Fibroblast of upper back skin (primary cell): ENCODE data around the gene FARP1.
"Not testable (repeated sequence)": the region's sequence is repeated elsewhere in the genome, so short reads cannot be mapped to it uniquely, and the experiment has no call there.

ENCODE experiments used
- DNase-seq: peaks from one replicate; pipeline ENCODE4 v3.0.0-alpha.2; 2013

FARP1 gene

DNA sequence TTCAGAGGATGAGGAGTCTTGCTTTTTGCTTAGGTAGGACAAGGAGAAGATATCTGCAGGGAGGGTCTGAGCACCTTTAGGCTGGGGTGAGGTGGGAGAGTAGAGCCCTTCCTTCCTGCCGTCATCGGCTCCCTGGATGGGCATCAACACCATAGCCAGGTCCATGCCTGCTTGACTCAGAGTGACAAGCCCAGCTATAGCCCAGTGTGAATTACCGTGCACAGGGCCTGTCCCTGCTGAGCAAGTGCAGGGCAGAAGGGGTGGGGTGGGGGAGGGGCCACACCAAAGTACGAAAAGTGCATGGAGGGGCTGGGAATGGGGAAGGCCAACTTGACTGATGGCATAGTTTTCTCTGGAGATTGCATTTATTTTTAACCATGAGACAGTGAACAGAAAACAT is 64.5 kb downstream of the FARP1 start:
- DNase-seq = peak; percentile 27

DNA sequence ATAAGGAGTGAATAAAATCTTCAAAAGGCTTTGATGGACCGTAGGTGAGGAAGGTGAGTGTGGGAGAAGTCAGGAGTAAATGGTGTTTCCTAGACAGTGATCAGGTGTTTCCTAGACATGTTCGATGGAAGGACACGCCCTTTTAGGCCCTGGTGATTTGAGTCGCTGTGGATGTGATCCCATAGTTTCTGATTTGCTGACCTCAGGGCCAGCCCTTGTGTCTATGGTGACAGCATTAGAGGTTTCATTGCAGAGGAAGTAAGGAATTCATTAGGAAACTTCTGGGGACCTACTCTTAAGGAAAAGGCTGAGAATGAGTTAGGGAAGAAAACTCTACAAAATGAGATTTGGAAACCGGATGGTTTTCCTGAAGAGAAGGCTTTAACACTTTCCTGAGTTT is 65.7 kb downstream of the FARP1 start:
- DNase-seq = no peak

DNA sequence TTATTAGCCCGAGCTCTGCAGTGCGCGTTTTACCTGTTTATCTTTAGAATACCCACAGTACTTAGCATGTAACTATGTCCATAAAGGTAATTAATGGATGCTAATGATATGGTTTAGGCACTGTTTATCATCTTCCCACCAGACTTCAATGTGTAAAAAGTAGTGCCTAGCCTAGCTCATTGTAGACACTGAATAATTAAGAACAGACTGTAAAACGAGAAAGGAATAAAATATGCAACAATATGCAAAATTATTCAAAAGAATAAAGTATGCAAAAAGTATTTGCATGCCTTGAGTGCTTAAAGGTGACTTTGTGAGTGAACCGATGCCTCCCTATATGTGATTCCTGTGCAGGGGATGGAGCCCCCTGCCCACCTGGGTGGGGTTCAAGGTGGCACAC is 69.9 kb downstream of the FARP1 start:
- DNase-seq = no peak

DNA sequence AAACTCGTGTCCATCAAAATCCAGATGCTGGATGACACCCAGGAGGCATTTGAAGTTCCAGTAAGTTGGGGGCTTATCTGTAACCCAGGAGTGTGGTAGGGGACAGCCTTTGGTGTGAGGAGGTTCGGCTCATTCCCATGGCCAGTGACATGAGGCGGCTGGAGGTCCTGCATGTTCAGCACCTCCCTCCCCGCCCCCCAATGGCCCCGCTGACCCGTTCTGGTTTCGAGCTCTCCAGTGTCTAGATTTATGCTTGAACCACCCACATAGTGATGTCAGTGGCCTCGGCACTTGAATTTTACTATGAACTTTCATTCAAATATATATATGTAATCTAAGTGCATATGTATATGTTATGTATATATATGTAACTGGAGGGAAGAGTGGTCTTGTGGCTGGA is 70.5 kb downstream of the FARP1 start:
- DNase-seq = no peak

DNA sequence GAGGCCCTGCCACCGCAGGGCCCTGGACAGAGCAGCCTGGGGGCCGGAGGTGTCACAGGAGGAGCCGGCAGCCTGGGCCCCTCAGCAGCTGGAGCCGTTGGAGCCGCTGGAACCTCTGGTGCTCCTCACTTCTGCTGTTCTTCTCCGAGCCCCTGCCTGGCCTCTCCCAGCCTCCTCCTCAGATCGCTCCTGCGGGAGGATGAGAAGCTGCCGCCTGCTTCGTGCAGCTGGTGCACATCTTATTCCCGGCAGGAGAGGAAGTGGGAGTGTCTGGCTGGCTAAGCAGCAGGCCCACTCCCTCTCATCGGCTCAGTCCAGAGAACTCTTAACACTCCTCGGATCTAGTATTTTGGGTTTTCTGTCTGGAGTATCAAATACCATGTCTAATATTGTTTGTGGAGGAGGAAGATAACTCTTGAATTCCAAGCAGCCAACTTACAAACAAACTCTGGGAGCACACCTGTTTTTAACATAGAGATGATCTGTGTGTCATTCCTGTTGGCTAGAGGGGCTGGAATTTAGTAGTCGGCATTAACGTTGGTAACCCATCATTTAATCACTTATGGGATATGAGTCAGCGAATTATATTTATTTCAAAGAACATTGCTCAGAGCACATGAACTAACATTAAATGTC is 71.2 kb downstream of the FARP1 start:
- peak; percentile 67 for DNase-seq

DNA sequence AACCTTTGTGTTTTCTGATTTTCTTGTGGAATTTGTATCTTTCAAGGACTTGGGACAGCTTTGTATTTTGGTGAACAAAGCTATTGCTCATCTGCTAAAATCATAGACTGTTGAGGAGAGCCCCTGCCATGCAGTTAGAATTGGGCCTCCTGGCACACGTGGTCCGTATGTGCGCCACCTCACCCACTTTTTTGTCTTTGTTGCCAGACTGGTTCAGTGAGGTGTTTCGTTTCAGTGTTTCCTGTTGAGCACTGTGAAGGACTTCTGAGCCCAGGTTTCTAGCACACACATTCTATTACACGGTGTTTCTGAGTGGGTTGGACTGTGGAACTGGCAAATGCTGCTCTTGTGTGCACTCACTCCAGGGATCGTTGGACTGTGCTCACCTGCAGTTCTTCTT is 71.8 kb downstream of the FARP1 start:
- no peak for DNase-seq

DNA sequence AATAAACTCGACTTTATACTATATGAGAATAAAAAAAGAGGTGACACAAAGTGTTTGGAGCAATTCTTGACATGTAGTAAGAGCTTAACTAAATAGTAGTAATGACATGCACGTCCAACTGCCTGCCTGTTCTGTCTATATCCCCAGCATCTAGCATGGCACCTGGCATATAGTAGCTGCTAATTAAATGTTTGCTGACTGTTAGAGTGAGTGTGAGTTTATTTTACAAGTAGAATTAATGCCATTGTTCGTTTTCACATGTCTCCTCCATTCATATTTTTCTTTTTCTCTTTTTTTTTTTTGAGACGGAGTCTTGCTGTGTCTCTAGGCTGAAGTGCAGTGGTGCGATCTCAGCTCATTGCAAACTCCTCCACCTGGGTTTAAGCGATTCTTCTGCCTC is 72.6 kb downstream of the FARP1 start:
- no peak for DNase-seq

DNA sequence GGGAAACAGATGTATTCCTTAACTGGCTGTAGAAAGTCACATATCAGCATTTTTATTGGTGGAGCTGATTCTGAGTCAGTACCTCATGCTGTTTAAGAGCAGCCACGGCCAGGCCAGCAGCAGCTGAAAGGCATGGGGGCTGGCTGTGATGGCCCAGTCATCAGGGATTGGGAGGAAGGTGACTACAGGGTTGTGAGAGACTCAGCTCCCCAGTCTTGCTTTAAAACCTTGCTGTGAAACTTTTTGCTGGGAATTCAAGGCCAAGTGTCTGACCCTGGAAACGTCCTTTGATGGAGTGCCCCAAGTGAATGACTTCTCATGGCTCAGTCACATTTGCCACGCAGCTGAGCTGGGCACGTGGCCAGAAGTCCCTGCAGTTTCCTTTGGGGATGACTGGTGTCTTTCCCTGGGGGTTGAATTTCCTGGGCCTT is 73.3 kb downstream of the FARP1 start:
- peak; percentile 87 for DNase-seq

DNA sequence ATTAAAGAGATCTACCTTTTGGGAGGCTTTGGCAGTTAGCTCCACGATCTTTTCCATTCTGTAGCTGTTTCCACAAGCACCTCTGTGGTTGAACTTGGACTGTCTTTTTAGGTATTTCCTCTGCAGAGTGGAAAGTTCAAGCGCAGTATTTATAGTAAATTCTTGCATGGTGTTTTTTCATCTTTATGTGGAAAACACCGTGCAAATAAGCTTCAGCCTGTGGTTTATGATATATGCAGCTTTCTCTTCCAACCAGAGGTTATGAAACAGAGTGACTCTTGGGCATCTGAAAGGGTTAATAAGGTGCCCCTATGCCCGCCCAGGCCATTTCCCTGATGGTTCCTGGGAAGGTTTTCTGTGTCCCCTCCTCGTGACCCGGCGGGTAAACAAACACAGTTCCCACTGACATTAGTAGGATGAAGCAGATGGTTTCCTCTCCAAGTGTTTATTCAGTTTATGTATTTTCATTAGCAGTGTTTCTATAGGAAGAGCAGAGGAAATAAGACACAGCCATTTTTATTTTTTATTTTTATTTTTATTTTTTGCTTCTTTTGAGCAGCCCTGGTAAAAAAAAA is 73.9 kb downstream of the FARP1 start:
- DNase-seq = no peak

DNA sequence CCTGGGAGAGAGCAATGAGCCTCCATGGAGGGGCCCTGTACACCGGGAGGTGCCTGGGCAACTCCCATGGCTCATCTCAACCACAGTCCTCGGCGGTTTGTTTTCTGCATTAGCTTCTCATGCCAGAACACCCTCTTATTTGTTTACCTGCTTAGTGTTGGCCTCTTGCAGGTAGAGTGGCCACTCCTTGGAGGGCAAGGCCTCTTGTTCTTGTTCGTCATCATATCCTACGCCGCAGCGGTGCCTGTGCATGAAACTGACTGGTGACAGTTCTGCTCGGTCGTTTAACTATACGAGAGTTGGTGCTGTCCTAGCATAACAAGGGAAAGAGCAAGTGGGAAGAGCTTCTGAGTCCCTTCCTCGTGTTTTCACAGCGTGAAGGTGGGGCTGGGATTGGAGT is 74.7 kb downstream of the FARP1 start:
- DNase-seq = no peak

DNA sequence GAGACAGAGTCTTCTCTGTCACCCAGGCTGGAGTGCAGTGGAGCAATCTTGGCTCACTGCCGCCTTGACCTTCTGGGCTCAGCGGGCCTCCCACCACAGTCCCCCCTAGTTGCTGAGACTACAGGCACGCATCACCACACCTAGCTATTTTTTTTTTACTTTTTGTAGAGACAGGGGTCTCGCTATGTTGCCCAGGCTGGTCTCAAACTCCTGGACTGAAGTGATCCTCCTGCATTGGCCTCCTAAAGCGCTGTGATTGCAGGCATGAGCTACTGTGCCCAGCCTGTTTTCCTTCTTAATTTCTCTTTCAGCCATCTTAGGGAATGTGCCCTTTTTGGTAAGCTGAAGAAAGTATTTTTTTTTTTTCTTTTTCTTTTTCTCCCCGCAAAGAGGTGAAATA is 76.8 kb downstream of the FARP1 start:
- DNase-seq = no peak

DNA sequence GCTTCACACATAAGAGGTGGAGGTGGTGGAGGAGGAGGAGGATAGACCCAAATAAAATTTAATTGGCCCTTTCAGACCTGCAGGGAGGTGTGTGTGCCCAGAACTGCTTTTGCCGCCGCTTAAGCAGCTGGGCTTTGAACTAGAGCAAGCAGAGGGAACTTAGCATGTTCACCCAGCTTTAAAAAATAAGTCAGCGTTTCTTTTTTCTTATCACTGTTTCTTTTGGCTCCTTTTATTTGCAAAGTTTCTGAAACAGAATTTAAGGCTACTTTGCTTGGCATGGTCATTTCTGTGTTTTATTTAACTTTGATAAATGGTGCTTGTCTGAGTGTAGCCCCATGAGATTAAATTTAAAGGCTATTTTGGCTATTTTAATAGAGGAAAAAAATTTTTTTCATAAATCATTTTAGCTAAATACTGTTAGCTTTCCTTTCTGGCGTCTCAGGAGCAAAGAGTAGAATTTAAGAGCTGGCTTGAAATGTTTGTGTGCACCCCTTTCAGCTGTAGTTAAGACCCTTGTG is 77.4 kb downstream of the FARP1 start:
- peak; percentile 52 for DNase-seq

DNA sequence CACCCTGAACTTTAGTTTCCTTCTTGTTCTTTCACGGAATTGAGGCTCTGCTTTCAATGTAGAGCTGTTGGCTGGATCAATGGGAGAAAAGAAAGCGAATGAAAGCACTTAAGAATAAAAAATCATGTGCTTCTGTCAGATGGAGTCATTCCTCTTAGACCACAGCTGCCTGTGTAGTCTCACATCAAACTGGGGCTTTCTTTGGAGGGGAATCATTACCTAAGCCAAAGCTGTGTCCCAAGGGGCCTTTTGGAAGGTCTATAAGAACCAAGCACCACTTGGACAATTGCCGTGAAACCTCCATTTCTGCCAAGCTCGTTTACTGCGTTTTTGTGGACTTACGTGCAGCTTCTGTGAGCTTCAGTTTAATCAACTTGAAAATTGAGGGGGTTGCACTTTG is 78.3 kb downstream of the FARP1 start:
- peak; percentile 88 for DNase-seq

DNA sequence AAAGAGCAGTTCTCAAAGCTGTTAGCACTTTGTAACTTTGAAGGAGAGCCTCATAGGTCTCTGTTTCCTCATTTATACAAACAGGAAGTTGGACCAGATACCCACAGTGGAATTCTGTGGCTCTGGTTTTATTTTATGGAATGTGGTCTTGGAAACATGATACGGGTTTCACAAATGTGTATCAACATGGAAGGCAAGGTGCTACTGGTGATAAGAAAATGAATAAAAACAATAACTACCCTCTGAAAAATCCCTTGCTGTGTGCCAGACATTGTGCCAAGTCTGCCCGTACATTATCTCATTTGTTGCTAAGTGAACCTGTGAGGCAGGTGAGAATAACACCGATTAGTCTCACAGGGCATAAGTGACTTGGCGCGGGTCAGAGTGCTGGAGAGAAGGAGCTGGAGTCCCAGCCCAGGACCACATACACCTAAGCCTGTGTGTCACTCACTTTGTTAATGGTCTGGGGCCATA is 79.2 kb downstream of the FARP1 start:
- DNase-seq = peak; percentile 64

DNA sequence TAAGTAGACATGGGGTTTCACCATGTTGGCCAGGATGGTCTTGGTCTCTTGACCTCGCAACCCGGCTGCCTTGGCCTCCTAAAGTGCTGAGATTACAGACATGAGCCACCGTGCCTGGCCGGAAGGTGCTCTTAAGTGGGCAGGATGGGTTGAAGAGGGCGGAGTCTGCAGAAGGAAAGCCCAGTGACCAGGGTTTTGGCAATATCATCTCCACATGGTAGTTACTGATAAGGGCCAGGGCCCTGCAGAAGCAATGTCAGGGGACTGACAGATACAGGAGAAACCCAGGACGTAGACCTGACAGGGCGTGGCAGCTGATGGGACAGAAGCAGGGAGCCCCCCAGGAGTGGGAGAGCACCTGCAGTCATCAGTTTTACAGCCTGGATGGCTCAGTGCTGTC is 79.9 kb downstream of the FARP1 start:
- no peak for DNase-seq

DNA sequence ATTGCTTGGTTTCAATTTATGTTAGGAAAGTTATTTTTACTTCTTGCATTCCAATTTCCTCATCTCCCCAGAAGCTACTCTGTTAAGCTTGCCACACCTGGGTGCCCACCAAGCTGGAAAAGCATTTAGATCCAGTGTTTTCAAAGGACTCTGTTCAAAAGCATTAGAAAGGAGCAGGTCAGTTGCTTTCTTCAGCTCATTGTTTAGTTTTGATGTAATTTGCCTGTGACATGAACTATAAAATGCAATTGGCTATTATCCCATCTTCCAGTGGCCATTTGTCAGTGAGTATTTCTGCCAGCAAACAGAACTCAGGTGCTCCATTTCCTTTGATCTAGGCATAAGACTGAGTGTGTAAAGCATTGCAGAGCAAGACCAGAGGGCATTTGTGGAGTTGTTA is 80.8 kb downstream of the FARP1 start:
- DNase-seq = no peak

DNA sequence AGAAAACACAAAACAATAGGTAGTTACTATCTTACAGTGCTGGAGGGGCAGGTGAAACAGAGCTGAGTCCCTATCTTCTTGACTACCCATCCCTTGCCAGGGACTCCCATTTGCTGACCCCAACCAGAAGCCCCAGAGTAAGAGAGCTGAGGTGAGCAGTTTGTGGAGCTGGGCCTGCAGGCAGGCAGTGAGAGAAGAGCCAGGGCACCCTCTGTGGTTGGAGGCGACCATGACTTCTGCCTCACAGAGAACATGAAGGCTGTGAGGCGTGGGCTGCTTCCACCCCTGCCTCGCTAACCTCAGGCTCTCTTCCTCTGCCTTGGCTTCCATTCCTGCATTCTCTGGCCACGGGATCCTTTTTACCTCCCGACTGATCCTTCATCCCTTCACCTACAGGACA is 81.7 kb downstream of the FARP1 start:
- DNase-seq = no peak

DNA sequence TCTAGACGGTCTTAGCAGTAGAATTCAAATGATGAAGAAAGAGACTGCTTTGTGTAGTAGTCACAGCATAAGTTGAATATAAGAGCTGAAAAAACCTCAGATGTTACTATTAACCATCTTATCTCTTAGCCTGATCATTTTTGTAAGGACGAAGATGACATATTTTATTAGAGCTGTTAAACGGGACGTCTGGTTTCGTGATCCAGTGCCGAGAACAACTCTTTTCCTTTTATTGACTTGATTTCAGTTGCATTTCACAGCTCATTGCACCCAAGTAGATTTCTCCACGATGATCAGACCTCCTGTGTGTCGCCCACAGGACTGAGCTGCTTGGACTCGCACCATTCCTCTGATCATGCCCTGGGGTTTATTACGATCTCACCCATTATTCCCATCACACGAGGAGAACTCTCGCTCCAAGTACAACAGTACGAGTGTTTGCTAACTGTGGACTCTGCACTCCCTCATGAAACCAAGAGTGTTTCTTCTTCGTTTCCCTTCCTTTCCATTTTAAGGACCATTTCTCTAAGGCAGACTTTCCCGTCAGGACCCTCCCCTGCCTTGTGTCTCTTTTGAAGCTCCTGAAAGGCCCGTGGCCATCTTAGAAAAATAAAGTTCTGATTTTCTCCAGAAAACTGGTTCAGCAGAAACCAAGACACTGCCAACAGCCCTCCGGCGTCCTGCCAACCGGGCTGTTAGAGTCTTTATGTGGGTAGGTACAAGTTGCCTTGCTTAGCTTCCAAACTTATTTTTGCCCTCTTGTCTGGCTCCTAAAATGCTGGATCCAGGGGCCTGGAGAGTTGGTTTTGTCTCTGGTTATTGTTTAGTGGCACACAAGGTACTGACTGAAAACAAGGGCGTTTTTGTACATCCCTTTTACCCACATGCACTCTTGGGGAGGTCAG is 82.4 kb downstream of the FARP1 start:
- DNase-seq = no peak

DNA sequence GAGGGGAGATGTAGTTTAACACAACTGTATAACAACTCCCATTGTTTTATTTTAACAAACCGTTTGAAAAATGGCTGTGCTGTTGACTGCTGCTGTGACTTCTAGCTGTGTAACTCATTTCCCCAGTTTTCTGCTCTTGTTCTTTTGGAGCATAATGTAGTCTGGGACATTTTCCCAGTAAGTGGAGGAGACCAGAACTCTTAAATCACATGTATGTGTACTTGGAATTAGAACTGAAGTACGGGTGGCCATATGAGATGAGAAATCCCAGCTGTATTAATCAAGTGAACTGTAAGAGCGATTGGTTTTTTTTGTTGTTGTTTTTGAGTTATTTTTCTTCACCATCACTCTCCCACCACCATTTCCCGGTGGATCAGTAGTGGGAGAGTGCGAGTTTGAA is 83.6 kb downstream of the FARP1 start:
- no peak for DNase-seq

DNA sequence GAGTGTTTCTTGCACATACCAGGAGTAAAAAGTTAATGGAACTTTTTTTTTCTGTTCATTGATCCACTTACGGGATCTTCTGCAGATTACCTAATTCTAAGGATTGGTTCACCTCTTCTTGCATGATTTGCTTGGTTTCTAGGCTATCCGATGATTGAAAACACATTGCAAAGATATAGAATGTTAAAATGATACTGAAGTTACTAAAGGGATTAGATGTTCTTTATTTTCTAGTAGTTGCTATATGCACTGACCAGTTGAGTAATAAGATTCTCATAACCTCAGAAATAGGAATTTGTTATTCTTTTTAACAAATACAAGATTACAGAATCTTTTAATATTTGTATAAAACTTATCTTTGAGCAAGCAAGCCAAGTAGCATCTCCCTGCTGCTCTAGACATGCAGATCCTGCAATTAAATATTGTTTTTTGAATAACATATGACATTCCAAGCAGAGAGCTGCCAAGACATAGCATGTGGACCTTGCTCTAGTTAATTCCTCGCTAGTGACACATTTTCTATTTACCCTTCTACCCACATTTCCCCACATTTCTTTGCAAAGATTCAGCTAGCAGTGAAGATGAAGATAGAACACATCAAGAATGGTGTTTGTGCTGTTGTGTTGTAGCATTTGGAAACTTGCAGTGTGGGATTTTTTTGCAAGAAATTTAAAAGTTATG is 85.9 kb downstream of the FARP1 start:
- DNase-seq = peak; percentile 39

DNA sequence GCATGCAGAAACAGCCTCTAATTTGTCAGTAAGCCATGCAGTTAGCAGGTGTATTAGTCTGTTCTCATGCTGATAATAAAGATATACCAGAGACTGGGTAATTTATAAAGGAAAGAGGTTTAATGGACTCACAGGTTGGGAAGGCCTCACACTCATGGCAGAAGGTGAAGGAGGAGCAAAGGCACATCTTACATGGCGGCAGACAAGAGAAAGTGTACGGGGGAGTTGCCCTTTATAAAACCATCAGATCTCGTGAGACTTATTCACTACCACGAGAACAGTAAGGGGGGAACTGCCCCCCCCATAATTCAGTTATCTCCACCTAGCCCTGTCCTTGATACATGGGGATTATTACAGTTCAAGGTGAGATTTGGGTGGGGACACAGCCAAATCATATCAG is 87.9 kb downstream of the FARP1 start:
- not testable (repeated sequence) for DNase-seq

DNA sequence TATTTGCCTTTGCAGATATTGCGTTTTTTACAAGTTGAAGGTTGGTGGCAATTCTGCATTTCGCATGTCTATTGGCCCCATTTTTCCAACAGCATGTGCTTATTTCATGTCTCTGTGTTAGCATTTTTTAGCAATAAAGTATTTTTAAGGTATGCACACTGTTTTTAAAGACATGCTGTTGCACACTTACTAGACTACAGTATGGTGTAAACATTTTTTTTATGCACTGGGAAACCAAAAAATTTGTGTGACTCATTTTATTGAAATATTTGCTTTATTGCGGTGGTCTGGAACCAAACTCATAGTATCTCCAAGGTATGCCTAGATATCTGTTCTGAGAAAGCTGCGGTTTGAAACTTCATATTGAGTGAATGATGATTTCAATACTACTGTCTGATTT is 89.6 kb downstream of the FARP1 start:
- peak; percentile 73 for DNase-seq

DNA sequence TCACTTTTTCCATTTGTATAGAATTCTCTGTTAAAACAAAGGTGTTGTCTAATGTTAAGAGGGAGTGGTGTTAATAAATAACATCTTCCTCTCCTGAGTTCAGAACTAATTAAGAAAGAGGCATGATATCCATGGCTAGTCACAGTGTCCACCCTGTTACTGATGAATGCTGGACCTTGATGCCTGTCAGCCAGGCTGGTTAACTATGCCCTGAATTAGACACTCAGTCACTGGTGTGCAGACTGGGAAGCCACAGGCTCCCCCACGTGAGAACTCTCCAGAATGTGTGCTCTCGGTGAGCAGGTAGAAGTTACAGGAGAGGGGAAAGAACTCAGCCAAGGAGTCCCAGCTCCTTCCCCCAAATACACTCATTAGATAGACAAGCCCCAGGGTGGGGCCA is 90.2 kb downstream of the FARP1 start:
- DNase-seq = no peak
